ENCODE measurements around the gene COG1.

Gene COG1

DNA sequence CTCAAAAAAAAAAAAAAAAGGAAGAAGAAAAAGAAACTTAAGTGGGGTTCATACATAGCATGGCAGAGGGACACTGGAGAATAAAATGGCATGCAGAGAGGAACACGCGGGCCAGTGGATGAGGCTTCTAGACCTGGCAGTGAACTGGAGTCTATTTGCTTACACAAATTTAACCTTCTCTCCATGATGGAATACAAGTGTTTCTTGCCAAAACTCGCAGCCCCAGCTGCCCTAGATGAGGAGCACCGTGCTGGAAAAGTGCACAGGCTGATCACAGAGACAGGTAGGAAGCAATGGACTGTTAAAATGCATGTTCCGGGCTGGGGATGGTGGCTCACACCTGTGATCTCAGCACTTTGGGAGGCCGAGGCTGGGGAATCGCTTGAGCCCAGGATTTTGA, 18.7 kb upstream of the COG1 start:
- DNase-seq: no peak

- DNase-seq: no peak
Measured at GRCh38 chr17:73175962-73176565, 16.8 kb upstream of the COG1 start.

DNA sequence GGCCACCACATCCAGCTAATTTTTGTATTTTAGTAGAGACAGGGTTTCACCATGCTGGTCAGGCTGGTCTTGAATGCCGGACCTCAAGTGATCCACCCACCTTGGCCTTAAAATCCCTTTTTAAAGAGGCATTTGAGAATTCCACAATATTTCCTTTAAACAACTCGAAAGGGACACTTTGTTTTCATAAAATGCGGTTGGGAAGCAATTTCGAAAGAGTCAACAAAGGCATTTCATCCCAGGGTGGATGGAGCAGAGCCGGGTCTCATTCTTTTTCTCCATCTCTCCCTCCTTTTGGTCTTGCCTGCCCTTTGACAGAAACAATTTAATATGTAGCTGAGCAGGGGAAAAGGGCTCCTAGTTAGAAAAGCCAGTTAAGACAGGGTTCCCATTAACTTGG, 13.5 kb upstream of the COG1 start:
- DNase-seq: no peak

- DNase-seq: no peak
Measured at GRCh38 chr17:73179878-73180277, 13.0 kb upstream of the COG1 start.

GRCh38 chr17:73182616-73183310, 10.1 kb upstream of the COG1 start:
- no peak for DNase-seq

GRCh38 chr17:73184136-73184993, 8.5 kb upstream of the COG1 start:
- no peak for DNase-seq

GRCh38 chr17:73186283-73187050, 6.4 kb upstream of the COG1 start:
- no peak for DNase-seq

- no peak for DNase-seq
Measured at GRCh38 chr17:73187203-73187769, 5.6 kb upstream of the COG1 start.

GRCh38 chr17:73188011-73188410, 4.8 kb upstream of the COG1 start:
- DNase-seq: no peak

DNA sequence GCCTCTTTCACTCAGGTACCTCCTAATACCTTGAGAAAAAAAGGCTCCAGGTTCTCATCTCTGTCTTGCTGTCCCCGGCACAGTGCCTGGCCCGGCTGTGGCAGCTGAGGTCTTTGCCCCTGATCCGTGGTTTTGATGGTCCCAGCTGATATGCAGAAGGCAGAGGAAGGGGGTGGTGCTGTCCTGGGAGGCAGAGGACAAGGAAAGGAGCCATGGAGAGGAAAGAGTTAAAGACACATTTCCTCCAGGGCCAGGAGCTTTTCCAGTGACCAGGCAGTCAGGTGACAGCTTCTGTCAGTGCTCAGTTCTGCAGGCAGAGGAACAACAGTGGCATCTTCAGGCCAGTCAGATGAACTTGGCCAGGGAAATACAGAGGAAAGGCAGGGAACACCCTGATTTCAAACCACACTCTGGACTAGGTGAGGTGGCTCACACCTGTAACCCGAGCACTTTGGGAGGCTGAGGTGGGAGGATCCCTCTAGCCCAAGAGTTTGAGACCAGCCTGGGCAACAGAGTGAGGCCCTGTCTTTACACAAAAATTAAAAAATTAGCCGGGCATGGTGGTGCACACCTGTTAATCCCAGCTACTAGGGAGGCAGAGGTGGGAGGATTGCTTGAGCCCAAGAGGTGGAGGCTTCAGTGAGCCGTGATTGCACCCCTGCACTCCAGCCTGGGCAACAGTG, 3.3 kb upstream of the COG1 start:
- no peak for DNase-seq

DNA sequence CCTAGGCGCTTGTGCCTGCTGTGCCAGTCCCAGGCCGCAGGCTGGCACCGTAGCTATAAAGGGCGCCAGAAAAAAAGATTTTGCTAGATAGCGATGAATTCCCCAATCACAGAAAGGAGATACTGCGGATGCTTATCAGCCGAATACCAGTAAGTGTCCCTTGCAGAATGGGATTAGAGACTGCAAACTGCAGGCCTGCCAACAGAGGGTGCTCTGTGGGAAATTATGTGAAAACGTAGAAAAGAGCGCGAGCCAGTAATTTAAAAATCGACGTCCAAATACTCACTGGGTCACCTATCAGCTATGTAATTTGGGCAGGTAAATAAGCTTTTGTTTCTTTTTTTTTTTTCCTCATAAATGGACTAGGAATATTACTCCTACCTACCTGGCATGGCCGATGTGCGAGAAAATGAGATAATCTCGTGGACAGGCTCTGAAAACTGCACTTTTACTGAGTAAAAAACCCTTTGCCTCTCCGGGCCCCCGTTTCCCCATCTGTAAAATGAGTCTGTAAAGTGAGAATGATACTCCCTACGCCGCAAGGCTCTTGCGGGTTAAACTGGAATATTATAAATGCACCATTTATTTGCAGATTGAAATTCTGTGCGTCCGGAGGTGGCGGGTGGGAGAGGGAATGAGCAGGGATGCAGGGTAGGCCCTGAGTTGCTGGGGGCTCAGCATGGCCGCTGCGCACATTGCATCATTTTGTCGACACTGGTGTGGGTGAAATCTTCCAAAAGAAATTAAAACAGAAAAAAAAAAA, 1.2 kb upstream of the COG1 start:
- DNase-seq: peak; percentile 59

DNA sequence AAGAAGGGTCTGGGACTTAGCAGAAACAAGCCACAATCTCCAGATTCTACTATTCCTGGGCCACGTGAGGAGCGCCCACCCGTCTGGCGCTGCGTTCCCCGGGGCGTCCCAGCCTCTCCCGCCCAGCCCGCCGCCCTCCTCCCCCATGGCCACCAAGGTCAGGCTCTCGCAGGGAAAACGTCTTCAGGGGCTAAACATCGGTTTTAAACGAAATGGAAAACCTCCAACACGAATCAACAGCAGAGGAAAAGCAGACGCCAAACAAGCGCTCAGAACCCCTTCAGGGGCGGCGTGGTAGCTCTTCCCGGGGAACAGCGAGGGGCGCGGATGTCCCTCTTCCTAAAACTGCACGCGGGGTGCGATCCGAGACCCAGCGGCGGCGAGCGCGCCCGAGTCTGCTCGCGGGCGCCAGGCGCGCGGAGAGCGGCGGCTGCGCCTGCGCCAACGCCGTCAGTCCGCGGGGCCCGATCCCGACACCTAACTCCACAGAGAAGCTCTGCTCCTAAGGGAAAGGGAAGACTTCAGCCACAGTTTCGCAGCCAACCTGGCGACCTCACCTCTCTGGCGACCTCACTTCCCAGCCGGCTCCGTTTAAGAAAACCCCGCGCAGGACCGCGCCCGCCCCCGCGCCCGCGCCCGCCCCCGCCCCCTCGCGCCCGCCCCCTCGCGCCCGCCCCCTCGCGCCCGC, 505 bp upstream of the COG1 start:
- DNase-seq: peak; percentile 73

DNA sequence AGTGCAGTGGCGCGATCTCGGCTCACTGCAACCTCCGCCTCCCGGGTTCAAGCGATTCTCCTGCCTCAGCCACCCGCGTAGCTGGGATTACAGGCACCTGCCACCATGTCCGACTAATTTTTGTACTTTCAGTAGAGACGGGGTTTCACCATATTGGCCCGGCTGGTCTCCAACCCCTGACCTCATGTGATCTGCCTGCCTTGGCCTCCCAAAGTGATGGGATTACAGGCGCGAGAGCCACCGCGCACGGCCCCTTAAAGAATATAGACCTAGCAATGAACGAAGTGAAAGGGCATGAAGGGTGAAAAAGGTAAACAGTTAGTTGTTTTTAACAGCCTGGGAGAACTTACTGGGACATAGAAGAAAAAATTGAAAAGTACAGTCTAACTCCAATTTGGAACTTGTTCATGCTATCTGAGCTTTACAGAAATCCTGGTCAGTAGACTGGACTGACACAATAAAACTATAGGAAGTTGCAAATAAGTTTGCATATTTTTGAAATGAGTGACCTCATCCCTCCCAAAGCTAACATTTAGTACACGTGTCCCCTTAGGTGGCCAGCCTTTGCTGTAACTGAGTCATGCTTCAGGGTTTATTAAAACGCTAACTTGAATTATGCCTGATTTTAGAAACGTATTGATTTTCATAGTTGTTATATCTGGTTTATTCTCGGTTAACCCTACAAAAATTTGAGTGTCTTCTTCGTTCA, 1.8 kb downstream of the COG1 start:
- no peak for DNase-seq

- DNase-seq: peak; percentile 57
Measured at GRCh38 chr17:73196500-73196899, 3.6 kb downstream of the COG1 start.

DNA sequence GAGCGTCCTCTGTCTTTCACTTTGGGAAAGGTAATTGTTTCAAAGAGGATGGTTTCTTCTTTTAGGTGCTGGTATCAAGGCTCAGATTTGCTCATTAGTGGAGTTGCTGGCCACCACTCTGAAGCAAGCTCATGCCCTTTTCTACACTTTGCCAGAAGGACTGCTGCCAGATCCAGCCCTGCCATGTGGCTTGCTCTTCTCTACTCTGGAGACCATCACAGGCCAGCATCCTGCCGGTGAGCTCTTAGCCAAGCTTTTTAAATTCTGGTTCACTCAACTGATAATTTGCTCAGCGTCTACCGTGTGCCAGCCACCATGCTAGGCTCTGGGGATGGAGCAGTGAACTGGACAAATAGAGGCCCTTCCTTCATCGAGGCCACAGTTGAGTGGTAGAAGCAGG, 4.3 kb downstream of the COG1 start:
- DNase-seq: no peak

- DNase-seq: no peak
Measured at GRCh38 chr17:73198201-73198929, 5.5 kb downstream of the COG1 start.

GRCh38 chr17:73198930-73199260, 6.0 kb downstream of the COG1 start:
- no peak for DNase-seq

GRCh38 chr17:73199751-73200317, 7.0 kb downstream of the COG1 start:
- DNase-seq: no peak

GRCh38 chr17:73200476-73200875, 7.6 kb downstream of the COG1 start:
- no peak for DNase-seq
